ENCODE measurements around the gene MMP23B.
A peak's percentile ranks its signal among the peaks of the same experiment; 100 is the strongest.

Gene MMP23B

GRCh38 chr1:1597275-1597930 is 34.6 kb upstream of the MMP23B start:
- H3K4me2 ChIP-seq (ENCODE audit: low read length), result no peak overlapping the region
- no peaks in the 10 kb centered on the region for H3K79me1 ChIP-seq (ENCODE audit: low read length)
- no peak overlapping the region for H3K23ac ChIP-seq (ENCODE audit: low read length)
- H3K79me2 ChIP-seq (ENCODE audit: control insufficient read depth, insufficient read depth, low read length, poor library complexity), result no peaks in the 10 kb centered on the region
- H3K36me3 ChIP-seq (ENCODE audit: control insufficient read depth in 1 of 2, insufficient read depth in 2 of 2, low read length in 2 of 2), result no peaks in the 10 kb centered on the region
- H2AK5ac ChIP-seq (ENCODE audit: low read length), result no peak overlapping the region
- no peak overlapping the region for H2BK120ac ChIP-seq (ENCODE audit: insufficient read depth, low read length, poor library complexity)
- peaks cover 9% of the 10 kb centered on the region for H3K9me3 ChIP-seq (ENCODE audit: insufficient read depth, low read depth, low read length)
- H3K9ac ChIP-seq (ENCODE audit: low read length), result no peak overlapping the region
- no peak overlapping the region for H4K8ac ChIP-seq (ENCODE audit: low read depth, low read length)
- H3K4ac ChIP-seq (ENCODE audit: low read depth, low read length), result no peak overlapping the region
- WGBS (ENCODE audit: extremely low coverage, insufficient coverage, insufficient read length), result no CpG with 5 or more reads among the region's 16 CpGs
- H3K4me3 ChIP-seq (ENCODE audit: low read depth, low read length), result no peak overlapping the region
- H4K91ac ChIP-seq (ENCODE audit: low read depth, low read length), result no peak overlapping the region
- H3K18ac ChIP-seq (ENCODE audit: low read length), result no peak overlapping the region
- DNase-seq, result peak in 1 of 2 donors; percentile 37
- H2BK5ac ChIP-seq (ENCODE audit: low read depth, low read length, poor library complexity), result no peak overlapping the region
- peaks cover 26% of the 10 kb centered on the region for H3K27me3 ChIP-seq (ENCODE audit: insufficient read depth, low read length)
- no peak overlapping the region for H2BK12ac ChIP-seq (ENCODE audit: low read length)
- no peak overlapping the region for H3K27ac ChIP-seq (ENCODE audit: low read depth, low read length)
- no peak overlapping the region for H3K14ac ChIP-seq (ENCODE audit: low read length)
- no peak overlapping the region for H2AFZ ChIP-seq (ENCODE audit: insufficient read depth, low read length, poor library complexity)
- peaks cover 9% of the 10 kb centered on the region in 2 experiments for H3K4me1 ChIP-seq (ENCODE audit: control insufficient read depth in 1 of 2, insufficient read depth in 2 of 2, low read length in 2 of 2)
- no peak overlapping the region for H4K12ac ChIP-seq (ENCODE audit: low read depth, low read length)

- H3K14ac ChIP-seq (ENCODE audit: low read length), result no peak overlapping the region
- no peak overlapping the region for H4K12ac ChIP-seq (ENCODE audit: low read depth, low read length)
- H3K79me2 ChIP-seq (ENCODE audit: control insufficient read depth, insufficient read depth, low read length, poor library complexity), result no peaks in the 10 kb centered on the region
- no CpG with 5 or more reads among the region's 28 CpGs for WGBS (ENCODE audit: extremely low coverage, insufficient coverage, insufficient read length)
- H3K36me3 ChIP-seq (ENCODE audit: control insufficient read depth in 1 of 2, insufficient read depth in 2 of 2, low read length in 2 of 2), result no peaks in the 10 kb centered on the region
- no peak overlapping the region for H2AFZ ChIP-seq (ENCODE audit: insufficient read depth, low read length, poor library complexity)
- no peaks in the 10 kb centered on the region for H3K79me1 ChIP-seq (ENCODE audit: low read length)
- H3K27ac ChIP-seq (ENCODE audit: low read depth, low read length), result no peak overlapping the region
- no peak for DNase-seq
- H3K4me1 ChIP-seq (ENCODE audit: control insufficient read depth in 1 of 2, insufficient read depth in 2 of 2, low read length in 2 of 2), result peaks cover 9% of the 10 kb centered on the region in 2 experiments
- H3K27me3 ChIP-seq (ENCODE audit: insufficient read depth, low read length), result peaks cover 26% of the 10 kb centered on the region
- H3K4ac ChIP-seq (ENCODE audit: low read depth, low read length), result no peak overlapping the region
- no peak overlapping the region for H4K8ac ChIP-seq (ENCODE audit: low read depth, low read length)
- peaks cover 9% of the 10 kb centered on the region for H3K9me3 ChIP-seq (ENCODE audit: insufficient read depth, low read depth, low read length)
- H2BK12ac ChIP-seq (ENCODE audit: low read length), result no peak overlapping the region
- no peak overlapping the region for H3K9ac ChIP-seq (ENCODE audit: low read length)
- no peak overlapping the region for H3K4me3 ChIP-seq (ENCODE audit: low read depth, low read length)
- H3K4me2 ChIP-seq (ENCODE audit: low read length), result no peak overlapping the region
- no peak overlapping the region for H2BK5ac ChIP-seq (ENCODE audit: low read depth, low read length, poor library complexity)
- no peak overlapping the region for H3K18ac ChIP-seq (ENCODE audit: low read length)
- no peak overlapping the region for H2BK120ac ChIP-seq (ENCODE audit: insufficient read depth, low read length, poor library complexity)
- no peak overlapping the region for H2AK5ac ChIP-seq (ENCODE audit: low read length)
- no peak overlapping the region for H4K91ac ChIP-seq (ENCODE audit: low read depth, low read length)
- H3K23ac ChIP-seq (ENCODE audit: low read length), result no peak overlapping the region
Measured at GRCh38 chr1:1598051-1598719, 33.8 kb upstream of the MMP23B start.

- no peak overlapping the region for H3K4me3 ChIP-seq (ENCODE audit: low read depth, low read length)
- no peak overlapping the region for H2BK120ac ChIP-seq (ENCODE audit: insufficient read depth, low read length, poor library complexity)
- H3K9me3 ChIP-seq (ENCODE audit: insufficient read depth, low read depth, low read length), result peaks cover 9% of the 10 kb centered on the region
- H3K79me1 ChIP-seq (ENCODE audit: low read length), result no peaks in the 10 kb centered on the region
- H3K4ac ChIP-seq (ENCODE audit: low read depth, low read length), result no peak overlapping the region
- H3K79me2 ChIP-seq (ENCODE audit: control insufficient read depth, insufficient read depth, low read length, poor library complexity), result no peaks in the 10 kb centered on the region
- DNase-seq, result no peak
- no peaks in the 10 kb centered on the region for H3K36me3 ChIP-seq (ENCODE audit: control insufficient read depth in 1 of 2, insufficient read depth in 2 of 2, low read length in 2 of 2)
- H3K27ac ChIP-seq (ENCODE audit: low read depth, low read length), result no peak overlapping the region
- no peak overlapping the region for H3K14ac ChIP-seq (ENCODE audit: low read length)
- H2BK12ac ChIP-seq (ENCODE audit: low read length), result no peak overlapping the region
- no peak overlapping the region for H3K4me2 ChIP-seq (ENCODE audit: low read length)
- H4K12ac ChIP-seq (ENCODE audit: low read depth, low read length), result no peak overlapping the region
- H3K27me3 ChIP-seq (ENCODE audit: insufficient read depth, low read length), result peaks cover 26% of the 10 kb centered on the region
- H3K18ac ChIP-seq (ENCODE audit: low read length), result no peak overlapping the region
- peaks cover 9% of the 10 kb centered on the region in 2 experiments for H3K4me1 ChIP-seq (ENCODE audit: control insufficient read depth in 1 of 2, insufficient read depth in 2 of 2, low read length in 2 of 2)
- WGBS (ENCODE audit: extremely low coverage, insufficient coverage, insufficient read length), result no CpG with 5 or more reads among the region's 13 CpGs
- no peak overlapping the region for H4K91ac ChIP-seq (ENCODE audit: low read depth, low read length)
- no peak overlapping the region for H2BK5ac ChIP-seq (ENCODE audit: low read depth, low read length, poor library complexity)
- H4K8ac ChIP-seq (ENCODE audit: low read depth, low read length), result no peak overlapping the region
- H2AFZ ChIP-seq (ENCODE audit: insufficient read depth, low read length, poor library complexity), result no peak overlapping the region
- H3K9ac ChIP-seq (ENCODE audit: low read length), result no peak overlapping the region
- H3K23ac ChIP-seq (ENCODE audit: low read length), result no peak overlapping the region
- no peak overlapping the region for H2AK5ac ChIP-seq (ENCODE audit: low read length)
Measured at GRCh38 chr1:1598720-1599029, 33.3 kb upstream of the MMP23B start.

- H3K36me3 ChIP-seq (ENCODE audit: control insufficient read depth in 1 of 2, insufficient read depth in 2 of 2, low read length in 2 of 2), result no peaks in the 10 kb centered on the region
- H4K8ac ChIP-seq (ENCODE audit: low read depth, low read length), result no peak overlapping the region
- H3K79me2 ChIP-seq (ENCODE audit: control insufficient read depth, insufficient read depth, low read length, poor library complexity), result no peaks in the 10 kb centered on the region
- H3K23ac ChIP-seq (ENCODE audit: low read length), result no peak overlapping the region
- H2BK12ac ChIP-seq (ENCODE audit: low read length), result no peak overlapping the region
- no peak overlapping the region for H3K14ac ChIP-seq (ENCODE audit: low read length)
- no peak overlapping the region for H2BK5ac ChIP-seq (ENCODE audit: low read depth, low read length, poor library complexity)
- no peak overlapping the region for H2AK5ac ChIP-seq (ENCODE audit: low read length)
- no peak overlapping the region for H3K4ac ChIP-seq (ENCODE audit: low read depth, low read length)
- peak overlapping the region; percentile 79 for H2AFZ ChIP-seq (ENCODE audit: insufficient read depth, low read length, poor library complexity)
- H4K91ac ChIP-seq (ENCODE audit: low read depth, low read length), result no peak overlapping the region
- peaks cover 26% of the 10 kb centered on the region for H3K27me3 ChIP-seq (ENCODE audit: insufficient read depth, low read length)
- H4K12ac ChIP-seq (ENCODE audit: low read depth, low read length), result no peak overlapping the region
- no peaks in the 10 kb centered on the region for H3K79me1 ChIP-seq (ENCODE audit: low read length)
- no peak overlapping the region for H3K9ac ChIP-seq (ENCODE audit: low read length)
- H3K27ac ChIP-seq (ENCODE audit: low read depth, low read length), result no peak overlapping the region
- DNase-seq, result peak in 1 of 2 donors; percentile 47
- H3K4me2 ChIP-seq (ENCODE audit: low read length), result peak overlapping the region; percentile 68
- no peak overlapping the region for H2BK120ac ChIP-seq (ENCODE audit: insufficient read depth, low read length, poor library complexity)
- no CpG with 5 or more reads among the region's 111 CpGs for WGBS (ENCODE audit: extremely low coverage, insufficient coverage, insufficient read length)
- H3K4me1 ChIP-seq (ENCODE audit: control insufficient read depth in 1 of 2, insufficient read depth in 2 of 2, low read length in 2 of 2), result peaks cover 9% of the 10 kb centered on the region in 2 experiments
- H3K9me3 ChIP-seq (ENCODE audit: insufficient read depth, low read depth, low read length), result peaks cover 9% of the 10 kb centered on the region
- H3K18ac ChIP-seq (ENCODE audit: low read length), result no peak overlapping the region
- peak overlapping the region; percentile 19 for H3K4me3 ChIP-seq (ENCODE audit: low read depth, low read length)
Measured at GRCh38 chr1:1599030-1599934, 32.7 kb upstream of the MMP23B start.

All from trophoblast cell (in vitro differentiated cells and primary cell).